ENCODE measurements around the gene ZFYVE21.

GRCh38 chr14:103696466-103697071 is 19.0 kb upstream of the ZFYVE21 start:
- TF ChIP-seq CTCF (IDR thresholded peaks at IDR 0.05), result no peak
- no peak for TF ChIP-seq POLR2AphosphoS5 (IDR thresholded peaks at IDR 0.05)
- no peak for TF ChIP-seq POLR2A (IDR thresholded peaks at IDR 0.05)
